Calu3 (cell line): ENCODE data around the gene UCKL1. TPM values are rescaled to one million over a fixed set of nuclear protein-coding genes. Genes with fewer than 3 reads are reported as not detected.
A peak's percentile ranks its signal among the peaks of the same experiment; 100 is the strongest.

ENCODE experiments used
- BruUV-seq: library from RNA; stranded (reverse); fragments of 400-500 nt; replicated peaks from 2 replicates; lab custom pipeline; 2021; lab: Mats Ljungman, UMichigan
- CTCF ChIA-PET: fragments of 300-600 bp; sonication (Branson Sonifier 250); formaldehyde crosslinking; loops from one replicate; lab custom pipeline; 2022; ENCODE audit warnings: antibody characterized with exemption; lab: Charles Lee
- DNase-seq: peaks from one replicate; pipeline ENCODE4 v3.0.0; 2022
- H3K27ac Mint-ChIP-seq: one replicate; pipeline ENCODE4 v1.8.0; 2022; ENCODE audit warnings: mixed read lengths; ENCODE audit not compliant: unreplicated experiment
- H3K27me3 Mint-ChIP-seq: one replicate; pipeline ENCODE4 v1.8.0; 2022; ENCODE audit warnings: mixed read lengths; ENCODE audit not compliant: unreplicated experiment
- H3K36me3 Mint-ChIP-seq: one replicate; pipeline ENCODE4 v1.8.0; 2022; ENCODE audit warnings: mild to moderate bottlenecking, moderate library complexity, mixed read lengths; ENCODE audit not compliant: insufficient read depth, unreplicated experiment
- H3K4me1 Mint-ChIP-seq: one replicate; pipeline ENCODE4 v1.8.0; 2022; ENCODE audit warnings: mild to moderate bottlenecking, low read depth, mixed read lengths; ENCODE audit not compliant: unreplicated experiment
- H3K4me3 Mint-ChIP-seq: one replicate; pipeline ENCODE4 v1.8.0; 2022; ENCODE audit warnings: mild to moderate bottlenecking, low read depth, moderate library complexity, mixed read lengths; ENCODE audit not compliant: unreplicated experiment
- H3K9me3 Mint-ChIP-seq: one replicate; pipeline ENCODE4 v1.8.0; 2022; ENCODE audit warnings: low read depth, mixed read lengths; ENCODE audit not compliant: unreplicated experiment
- intact Hi-C: fragments of 100-400 bp; cut with micrococcal nuclease; formaldehyde crosslinking; loops from one replicate; pipeline ENCODE4 v1.10.0; 2022; ENCODE audit not compliant: unreplicated experiment
- total RNA-seq: library from RNA; stranded (reverse); gene quantifications from 2 replicates; pipeline ENCODE4 v1.2.3, GENCODE V29; 2022
- TF ChIP-seq, protein P1 (sequence below): fragments of 200-600 bp; IDR thresholded peaks from one replicate; pipeline ENCODE4 v1.8.0; 2022; ENCODE audit warnings: antibody characterized with exemption; ENCODE audit not compliant: unreplicated experiment

The UCKL1 gene
- total RNA-seq, 1 experiment from 2014 or later, result 85.1 TPM

DNA sequence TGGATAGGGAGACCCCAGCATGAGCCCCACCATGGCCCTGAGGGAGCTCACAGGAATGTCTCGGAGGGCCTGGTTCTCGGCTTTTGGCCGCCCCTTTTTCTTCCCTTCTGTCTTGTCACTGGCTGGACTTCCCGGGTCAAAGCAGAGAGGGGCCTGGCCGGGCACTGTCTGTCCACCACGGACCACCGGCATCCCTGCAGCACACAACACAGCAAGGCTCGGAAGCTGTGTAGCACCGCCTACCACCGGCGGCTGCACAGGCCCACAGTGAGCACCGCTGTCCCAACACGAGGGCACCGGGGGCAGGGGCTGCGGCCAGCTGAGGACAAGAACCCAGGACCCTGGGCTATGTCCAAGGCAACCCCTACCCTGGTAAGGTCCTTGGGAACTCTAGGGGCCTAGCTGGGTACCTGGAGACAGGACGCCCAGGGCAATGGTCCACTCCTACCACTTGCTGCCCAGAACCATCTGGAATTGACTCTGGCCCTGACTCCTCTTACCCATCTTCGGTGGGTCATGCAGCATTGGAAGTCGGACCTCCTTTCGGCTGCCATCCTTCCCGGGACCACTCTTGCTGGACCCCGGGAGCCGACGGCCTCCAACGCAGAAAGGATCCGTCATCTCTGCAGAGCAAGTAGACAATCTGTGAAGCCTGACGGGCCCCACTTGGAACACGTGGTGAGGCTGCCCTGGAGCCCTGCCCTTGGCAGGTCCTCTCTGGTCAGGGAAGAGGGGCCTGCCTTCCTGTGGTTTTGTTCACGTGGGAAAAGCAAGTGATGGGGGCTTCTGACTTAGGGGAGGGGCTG lies 11.3 kb upstream of the UCKL1 start:
- DNase-seq, result no peak
- no TSS peak for BruUV-seq
- intact Hi-C loops, result no loop called here
- Mint-ChIP-seq H3K27me3 (no peaks in the 10 kb centered on the region), H3K9me3 (no peaks in the 10 kb centered on the region), H3K4me1 (peaks cover 12% of the 10 kb centered on the region), H3K27ac (peak overlapping the region; percentile 68), H3K36me3 (peaks cover 51% of the 10 kb centered on the region), H3K4me3 (peak overlapping the region; percentile 80)
- TF ChIP-seq, protein P1, sequence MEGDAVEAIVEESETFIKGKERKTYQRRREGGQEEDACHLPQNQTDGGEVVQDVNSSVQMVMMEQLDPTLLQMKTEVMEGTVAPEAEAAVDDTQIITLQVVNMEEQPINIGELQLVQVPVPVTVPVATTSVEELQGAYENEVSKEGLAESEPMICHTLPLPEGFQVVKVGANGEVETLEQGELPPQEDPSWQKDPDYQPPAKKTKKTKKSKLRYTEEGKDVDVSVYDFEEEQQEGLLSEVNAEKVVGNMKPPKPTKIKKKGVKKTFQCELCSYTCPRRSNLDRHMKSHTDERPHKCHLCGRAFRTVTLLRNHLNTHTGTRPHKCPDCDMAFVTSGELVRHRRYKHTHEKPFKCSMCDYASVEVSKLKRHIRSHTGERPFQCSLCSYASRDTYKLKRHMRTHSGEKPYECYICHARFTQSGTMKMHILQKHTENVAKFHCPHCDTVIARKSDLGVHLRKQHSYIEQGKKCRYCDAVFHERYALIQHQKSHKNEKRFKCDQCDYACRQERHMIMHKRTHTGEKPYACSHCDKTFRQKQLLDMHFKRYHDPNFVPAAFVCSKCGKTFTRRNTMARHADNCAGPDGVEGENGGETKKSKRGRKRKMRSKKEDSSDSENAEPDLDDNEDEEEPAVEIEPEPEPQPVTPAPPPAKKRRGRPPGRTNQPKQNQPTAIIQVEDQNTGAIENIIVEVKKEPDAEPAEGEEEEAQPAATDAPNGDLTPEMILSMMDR, result no peak
- CTCF ChIA-PET, result no interaction called here

DNA sequence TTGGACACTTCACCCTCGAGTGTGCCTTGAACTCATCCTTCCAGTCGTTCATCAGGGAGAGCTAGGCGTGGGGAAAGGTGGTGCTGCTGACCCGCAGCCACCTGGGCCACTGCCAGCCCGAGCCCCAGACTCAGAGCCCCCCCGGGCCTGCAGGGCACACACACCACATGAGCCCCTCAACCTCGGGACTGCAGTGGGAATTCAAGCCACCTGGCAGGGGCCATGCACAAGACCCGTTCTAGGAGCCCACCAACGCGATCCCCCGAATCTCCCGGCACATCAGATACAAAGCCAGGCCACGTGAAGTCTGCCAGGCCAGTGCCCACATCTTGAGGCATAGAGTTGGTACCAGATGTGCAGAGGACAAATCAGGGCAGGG lies 10.7 kb upstream of the UCKL1 start:
- no peak overlapping the region for H3K27ac Mint-ChIP-seq
- TF ChIP-seq, protein P1, result no peak
- CTCF ChIA-PET, result no interaction called here
- peaks cover 51% of the 10 kb centered on the region for H3K36me3 Mint-ChIP-seq
- no peaks in the 10 kb centered on the region for H3K9me3 Mint-ChIP-seq
- intact Hi-C loops, result no loop called here
- no peak overlapping the region for H3K4me3 Mint-ChIP-seq
- H3K4me1 Mint-ChIP-seq, result peaks cover 9% of the 10 kb centered on the region
- no peaks in the 10 kb centered on the region for H3K27me3 Mint-ChIP-seq
- no peak for DNase-seq
- no TSS peak for BruUV-seq

DNA sequence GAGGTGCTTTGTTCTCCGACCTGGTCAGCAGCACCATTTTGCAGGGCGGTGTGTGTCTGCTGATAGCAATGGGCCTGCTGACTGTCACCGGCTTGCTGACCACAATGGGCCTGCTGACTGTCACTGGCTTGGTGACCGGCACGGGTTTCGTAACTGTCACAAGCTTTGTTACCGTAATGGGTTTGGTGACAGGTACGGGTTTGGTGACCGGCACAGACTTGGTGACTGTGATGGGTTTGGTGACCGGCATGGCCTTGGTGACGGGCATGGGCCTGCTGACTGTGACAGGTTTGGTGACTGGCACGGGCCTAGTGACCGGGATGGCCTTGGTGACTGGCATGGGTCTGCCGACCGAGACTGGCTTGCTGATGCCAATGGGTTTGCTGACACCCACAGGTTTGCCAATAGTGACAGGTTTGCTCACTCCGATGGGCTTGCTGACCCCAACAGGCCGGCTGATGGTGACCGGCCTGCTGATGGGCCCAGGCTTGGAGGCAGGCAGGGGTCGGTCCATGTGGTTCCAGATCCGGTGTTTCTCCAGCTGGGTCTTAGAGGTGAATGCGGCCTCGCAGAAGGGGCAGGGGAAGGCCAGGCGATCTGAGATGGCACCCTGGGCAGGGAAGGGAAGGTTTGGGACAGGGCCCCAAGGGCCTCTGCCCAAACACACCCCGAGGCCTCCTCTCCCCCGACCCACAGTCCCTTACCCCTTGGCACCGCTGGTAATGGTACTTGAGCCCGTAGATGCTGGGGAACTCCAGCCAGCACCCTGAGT lies 10.1 kb upstream of the UCKL1 start:
- Mint-ChIP-seq H3K9me3 (no peaks in the 10 kb centered on the region), H3K27ac (no peak overlapping the region), H3K4me3 (no peak overlapping the region), H3K36me3 (peaks cover 56% of the 10 kb centered on the region), H3K4me1 (peaks cover 9% of the 10 kb centered on the region), H3K27me3 (no peaks in the 10 kb centered on the region)
- no peak for DNase-seq
- intact Hi-C loops, result no loop called here
- CTCF ChIA-PET, result no interaction called here
- no TSS peak for BruUV-seq
- TF ChIP-seq, protein P1, result no peak

DNA sequence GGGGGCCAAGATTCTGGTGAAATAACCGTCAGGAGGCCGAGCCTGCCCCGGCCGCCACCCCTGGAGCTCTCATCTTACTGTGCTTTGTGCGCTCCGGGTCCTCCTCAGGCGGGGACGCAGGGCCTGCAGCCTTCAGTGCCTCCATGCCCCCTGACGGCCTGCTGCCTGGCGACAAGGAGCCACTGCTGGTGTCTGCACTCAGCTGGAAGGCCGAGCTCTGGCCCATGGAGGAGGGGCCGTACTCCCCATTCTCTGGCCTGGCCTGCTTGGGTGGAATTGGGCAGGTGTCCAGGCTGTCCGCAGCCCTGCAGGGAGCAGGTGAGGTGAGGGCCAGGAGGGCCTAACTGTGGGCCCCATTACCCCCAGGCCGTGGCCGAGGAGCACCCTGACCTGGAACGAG lies 8.2 kb upstream of the UCKL1 start:
- intact Hi-C loops, result no loop called here
- CTCF ChIA-PET, result no interaction called here
- Mint-ChIP-seq H3K9me3 (no peaks in the 10 kb centered on the region), H3K27ac (no peak overlapping the region), H3K27me3 (no peaks in the 10 kb centered on the region), H3K4me3 (no peak overlapping the region), H3K36me3 (peaks cover 53% of the 10 kb centered on the region), H3K4me1 (peaks cover 9% of the 10 kb centered on the region)
- DNase-seq, result no peak
- BruUV-seq, result no TSS peak
- TF ChIP-seq, protein P1, result no peak
